Measurements from ENCODE around the gene PFN3. TPM values are rescaled to one million over a fixed set of nuclear protein-coding genes. Genes with fewer than 3 reads are reported as not detected.
"Not testable (repeated sequence)": the region's sequence is repeated elsewhere in the genome, so short reads cannot be mapped to it uniquely, and the experiment has no call there.

Gene PFN3
- total and polyA plus RNA-seq, 8 donors: not detected

DNA sequence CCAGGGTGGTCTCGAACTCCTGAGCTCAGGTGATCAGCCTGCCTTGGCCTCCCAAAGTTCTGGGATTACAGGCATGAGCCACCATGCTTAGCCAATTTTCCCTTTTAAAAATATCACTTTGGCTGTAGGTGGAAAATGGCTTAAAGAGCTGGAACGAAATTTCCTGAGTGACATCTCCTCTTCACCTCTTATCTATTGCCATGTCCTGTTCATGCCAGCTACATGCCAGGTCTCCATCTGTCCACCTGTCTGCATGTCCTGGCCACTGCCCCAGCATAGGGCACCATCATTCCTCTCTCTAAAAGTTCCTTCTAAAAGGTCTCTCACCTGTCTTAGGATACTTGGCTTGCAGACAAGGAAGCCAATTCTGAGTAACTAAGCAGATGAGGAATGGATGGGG, 23.2 kb upstream of the PFN3 start:
- Histone ChIP-seq H3K27ac (no peak overlapping the region), H3K4me3 (no peak overlapping the region), H3K27me3 (no peaks in the 10 kb centered on the region), H3K9me3 (no peaks in the 10 kb centered on the region), H3K4me1 (peaks cover 0 to 13% (median 4%) of the 10 kb centered on the region in 3 donors), H3K36me3 (no peaks in the 10 kb centered on the region)
- TF ChIP-seq, protein P1, sequence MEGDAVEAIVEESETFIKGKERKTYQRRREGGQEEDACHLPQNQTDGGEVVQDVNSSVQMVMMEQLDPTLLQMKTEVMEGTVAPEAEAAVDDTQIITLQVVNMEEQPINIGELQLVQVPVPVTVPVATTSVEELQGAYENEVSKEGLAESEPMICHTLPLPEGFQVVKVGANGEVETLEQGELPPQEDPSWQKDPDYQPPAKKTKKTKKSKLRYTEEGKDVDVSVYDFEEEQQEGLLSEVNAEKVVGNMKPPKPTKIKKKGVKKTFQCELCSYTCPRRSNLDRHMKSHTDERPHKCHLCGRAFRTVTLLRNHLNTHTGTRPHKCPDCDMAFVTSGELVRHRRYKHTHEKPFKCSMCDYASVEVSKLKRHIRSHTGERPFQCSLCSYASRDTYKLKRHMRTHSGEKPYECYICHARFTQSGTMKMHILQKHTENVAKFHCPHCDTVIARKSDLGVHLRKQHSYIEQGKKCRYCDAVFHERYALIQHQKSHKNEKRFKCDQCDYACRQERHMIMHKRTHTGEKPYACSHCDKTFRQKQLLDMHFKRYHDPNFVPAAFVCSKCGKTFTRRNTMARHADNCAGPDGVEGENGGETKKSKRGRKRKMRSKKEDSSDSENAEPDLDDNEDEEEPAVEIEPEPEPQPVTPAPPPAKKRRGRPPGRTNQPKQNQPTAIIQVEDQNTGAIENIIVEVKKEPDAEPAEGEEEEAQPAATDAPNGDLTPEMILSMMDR (IDR thresholded peaks at IDR 0.05): no peak
- intact Hi-C loops (cut with DNase I): no loop called here
- 62 to 79% methylated on average over 2 of the region's 2 CpGs for WGBS, 2 donors
- no peak for DNase-seq
- no peak for FAIRE-seq
- no peak for ATAC-seq

DNA sequence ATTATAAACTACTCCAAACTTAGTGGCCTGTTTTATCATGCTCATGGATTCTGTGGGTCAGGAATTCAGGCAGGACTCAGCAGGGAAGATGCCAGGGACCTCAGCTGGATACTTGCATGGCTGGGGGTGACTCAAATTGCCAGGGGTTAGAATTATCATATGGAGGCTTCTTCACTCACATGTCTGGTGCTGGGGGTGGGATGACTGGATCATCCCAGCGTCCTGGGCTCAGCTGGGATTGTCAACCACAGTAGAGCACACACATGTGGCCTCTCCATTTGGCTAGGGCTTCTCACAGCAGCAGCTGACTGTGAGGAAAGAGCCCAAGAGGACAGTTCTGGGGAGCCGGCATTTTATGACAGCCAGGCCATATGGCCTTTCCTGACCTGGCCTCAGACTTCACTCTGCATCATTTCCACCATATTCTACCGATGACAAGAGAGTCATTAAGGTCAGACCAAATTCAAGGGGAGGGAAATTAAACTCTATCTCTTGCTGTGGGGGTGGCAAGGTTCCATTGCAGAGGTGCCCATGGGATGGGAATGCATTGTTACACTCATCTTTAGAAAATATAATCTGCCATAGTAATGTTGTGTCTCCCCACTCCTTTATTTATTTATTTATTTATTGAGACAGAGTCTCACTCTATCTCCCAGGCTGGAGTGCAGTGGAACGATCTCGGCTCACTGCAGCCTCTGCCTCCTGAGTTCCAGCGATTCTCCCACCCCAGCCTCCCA, 20.8 kb upstream of the PFN3 start:
- no peak for FAIRE-seq
- TF ChIP-seq, protein P1 (IDR thresholded peaks at IDR 0.05): no peak
- WGBS, 2 donors: 74 to 78% methylated on average over 6 of the region's 6 CpGs
- no peak for ATAC-seq
- no peaks in the 10 kb centered on the region for H3K27me3 ChIP-seq
- H3K36me3 ChIP-seq: no peaks in the 10 kb centered on the region
- no peak overlapping the region for H3K27ac ChIP-seq
- intact Hi-C loops (cut with DNase I): no loop called here
- no peaks in the 10 kb centered on the region for H3K9me3 ChIP-seq
- H3K4me1 ChIP-seq: peaks cover 0 to 5% (median 0%) of the 10 kb centered on the region in 3 donors
- no peak overlapping the region for H3K4me3 ChIP-seq
- no peak for DNase-seq

DNA sequence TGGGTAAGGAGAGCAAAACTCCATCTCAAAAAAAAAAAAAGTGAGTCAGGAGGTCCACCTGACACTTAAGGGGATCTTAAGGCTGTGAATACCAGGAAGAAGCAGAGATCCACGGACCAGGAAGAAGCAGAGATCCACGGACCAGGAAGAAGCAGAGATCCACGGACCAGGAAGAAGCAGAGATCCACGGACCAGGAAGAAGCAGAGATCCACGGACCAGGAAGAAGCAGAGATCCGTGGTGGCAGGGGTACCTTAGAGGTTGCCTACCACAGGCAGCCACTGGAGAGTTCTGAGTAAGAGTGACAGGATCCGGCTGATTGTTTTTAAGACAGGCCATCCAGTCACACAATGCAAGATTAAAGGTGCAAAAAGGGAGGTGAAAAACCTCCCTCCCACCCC, 20.0 kb upstream of the PFN3 start:
- 51 to 55% methylated on average over 7 of the region's 7 CpGs for WGBS, 2 donors
- not testable (repeated sequence) for FAIRE-seq

DNA sequence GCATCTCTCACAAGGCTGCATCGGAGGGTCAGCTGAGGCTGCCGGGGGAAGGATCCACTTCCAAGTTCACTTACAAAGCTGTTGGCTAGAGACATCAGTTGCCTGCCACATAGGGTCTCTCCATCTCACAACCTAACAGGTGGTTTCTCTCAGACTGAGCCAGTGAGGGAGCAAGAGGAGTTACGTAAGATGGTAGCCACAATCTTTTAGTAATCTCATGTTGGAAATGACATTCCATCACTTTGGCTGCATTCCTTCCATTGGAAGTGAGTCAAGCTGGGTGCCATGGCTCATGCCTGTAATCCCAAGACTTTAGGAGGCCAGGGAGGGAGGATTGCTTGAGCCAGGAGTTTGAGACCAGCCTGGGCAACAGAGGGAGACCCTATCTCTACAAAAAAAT, 18.6 kb upstream of the PFN3 start:
- Histone ChIP-seq H3K9me3 (no peaks in the 10 kb centered on the region), H3K4me1 (no peaks in the 10 kb centered on the region), H3K36me3 (no peaks in the 10 kb centered on the region), H3K27me3 (no peaks in the 10 kb centered on the region), H3K4me3 (no peak overlapping the region), H3K27ac (no peak overlapping the region)
- FAIRE-seq (no peak), ATAC-seq (no peak), DNase-seq (no peak)
- 84 to 86% methylated on average over 3 of the region's 3 CpGs for WGBS, 2 donors
- intact Hi-C loops (cut with DNase I): no loop called here
- TF ChIP-seq, protein P1 (IDR thresholded peaks at IDR 0.05): no peak

More for the DNA sequence above, 20.0 kb upstream of the PFN3 start:
- H3K27me3 ChIP-seq; H3K4me3 ChIP-seq; intact Hi-C loops (cut with DNase I); DNase-seq; ATAC-seq; H3K27ac ChIP-seq; H3K36me3 ChIP-seq; H3K9me3 ChIP-seq; H3K4me1 ChIP-seq: not testable (repeated sequence)

DNA sequence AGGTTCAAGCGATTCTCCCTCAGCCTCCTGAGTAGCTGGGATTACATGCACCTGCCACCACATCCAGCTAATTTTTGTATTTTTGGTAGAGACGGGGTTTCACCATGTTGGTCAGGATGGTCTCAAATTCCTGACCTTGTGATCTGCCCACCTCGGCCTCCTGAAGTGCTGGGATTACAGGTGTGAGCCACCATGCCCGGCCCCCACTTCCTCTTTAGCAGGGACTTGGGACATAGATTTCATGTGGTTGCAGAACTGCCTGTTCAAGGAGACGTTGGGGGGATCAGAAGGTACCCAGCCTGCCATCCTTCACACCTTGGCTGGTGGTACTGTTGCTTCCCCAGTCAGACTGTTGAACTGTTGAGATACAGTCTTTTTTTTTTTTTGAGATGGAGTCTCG, 16.6 kb upstream of the PFN3 start:
- H3K27ac ChIP-seq; H3K9me3 ChIP-seq; FAIRE-seq; H3K27me3 ChIP-seq; intact Hi-C loops (cut with DNase I); H3K4me3 ChIP-seq; H3K36me3 ChIP-seq; DNase-seq; ATAC-seq; H3K4me1 ChIP-seq: not testable (repeated sequence)
- 71 to 79% methylated on average over 6 of the region's 6 CpGs for WGBS, 2 donors

DNA sequence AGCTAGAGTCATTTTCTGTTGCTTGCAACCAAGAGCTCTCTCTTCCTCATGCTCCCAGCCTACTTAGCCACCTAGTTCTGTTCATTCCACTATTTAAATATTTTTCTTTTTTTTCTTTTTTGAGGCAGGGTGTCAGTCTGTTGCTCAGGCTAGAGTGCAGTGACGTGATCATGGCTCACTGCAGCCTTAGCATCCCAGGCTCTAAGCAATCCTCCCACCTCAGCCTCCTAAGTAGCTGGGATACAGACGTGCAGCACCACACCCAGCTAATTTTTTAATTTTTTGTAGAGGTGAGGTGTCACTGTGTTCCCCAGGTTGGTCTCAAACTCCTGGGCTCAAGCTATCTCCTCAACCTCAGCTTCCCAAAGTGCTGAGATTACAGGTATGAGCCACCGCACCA, 14.0 kb upstream of the PFN3 start:
- no peaks in the 10 kb centered on the region for H3K9me3 ChIP-seq
- H3K4me1 ChIP-seq: no peaks in the 10 kb centered on the region
- ATAC-seq (no peak), DNase-seq (no peak), FAIRE-seq (no peak)
- intact Hi-C loops (cut with DNase I): no loop called here
- H3K27me3 ChIP-seq: no peaks in the 10 kb centered on the region
- no peaks in the 10 kb centered on the region for H3K36me3 ChIP-seq
- no peak overlapping the region for H3K4me3 ChIP-seq
- no peak overlapping the region for H3K27ac ChIP-seq
- TF ChIP-seq, protein P1 (IDR thresholded peaks at IDR 0.05): no peak
- 65 to 66% methylated on average over 3 of the region's 3 CpGs for WGBS, 2 donors

Measured in pancreas (tissue), 10 donors.